ENCODE results near the gene DBNL.

DBNL gene

DNA sequence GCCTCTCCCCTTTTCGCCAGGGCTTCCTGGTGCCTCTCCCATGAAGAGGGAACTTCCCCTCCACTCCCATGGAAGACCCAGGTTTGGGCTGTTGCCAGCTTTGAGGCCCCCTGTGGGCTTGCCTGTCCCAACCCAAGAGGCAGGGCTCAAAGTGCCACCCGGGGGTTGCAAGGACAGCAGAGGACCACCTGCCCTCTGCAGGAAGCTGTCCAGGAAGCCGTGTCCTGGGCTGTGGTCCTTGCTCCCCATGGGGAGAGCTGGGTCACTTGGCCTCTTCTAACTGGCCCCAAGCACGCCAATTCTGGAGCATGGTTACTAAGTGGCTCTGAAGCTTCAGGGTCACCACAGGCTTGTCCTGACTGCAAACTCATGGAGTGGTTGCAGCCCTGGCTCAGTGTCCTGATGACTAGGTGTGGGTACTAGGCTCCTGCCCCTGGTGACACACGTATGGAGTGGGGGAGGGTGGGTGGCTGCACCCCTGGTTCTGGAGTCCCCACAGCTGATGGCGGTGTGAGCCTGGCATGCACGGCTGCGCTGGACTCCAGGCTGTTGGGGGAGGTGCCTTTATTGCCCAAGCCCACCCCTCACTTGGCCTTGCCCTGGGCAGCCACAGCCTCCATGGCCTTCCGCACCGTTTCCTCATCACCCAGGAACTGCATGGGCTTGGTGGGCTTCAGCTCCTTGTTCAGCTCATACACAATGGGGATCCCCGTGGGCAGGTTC, 17.8 kb downstream of the DBNL start:
- DNase-seq: no peak

DNA sequence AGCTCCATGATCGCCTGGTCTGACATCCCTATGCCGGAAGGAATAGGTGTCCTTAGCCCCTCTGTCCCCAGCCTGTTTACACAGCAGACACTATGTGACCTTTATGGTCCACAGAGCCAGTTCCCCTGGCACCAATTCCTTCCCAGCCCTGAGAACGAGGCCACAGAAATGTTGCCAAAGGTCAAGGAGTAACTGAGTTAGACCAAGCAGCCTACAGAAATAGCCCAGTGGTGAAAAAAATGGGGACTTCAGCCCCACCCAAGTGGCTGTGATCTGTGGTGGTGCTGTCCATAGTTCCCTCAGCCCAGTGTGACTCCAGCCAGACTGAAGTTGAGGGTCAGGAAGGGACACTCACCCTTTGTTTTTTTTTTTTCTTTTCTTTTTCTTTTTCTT, 18.4 kb downstream of the DBNL start:
- DNase-seq: peak; percentile 17

DNA sequence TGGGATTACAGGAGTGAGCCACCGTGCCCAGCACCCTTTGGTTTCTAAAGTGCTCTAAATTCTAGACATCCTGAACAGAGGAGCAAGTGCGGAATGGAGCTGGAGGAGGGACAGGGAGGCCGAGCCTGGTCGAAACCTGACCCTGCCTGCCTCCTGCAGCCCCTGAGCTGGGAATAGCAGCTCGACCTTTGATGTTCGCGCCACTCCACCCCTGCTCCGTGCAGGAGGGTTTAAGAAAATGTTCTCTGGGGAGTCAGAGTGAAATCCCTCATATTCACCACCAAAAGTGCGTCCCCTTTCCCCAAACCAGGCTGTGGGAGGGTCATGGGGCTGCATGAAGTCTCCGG, 19.0 kb downstream of the DBNL start:
- peak; percentile 13 for DNase-seq

DNA sequence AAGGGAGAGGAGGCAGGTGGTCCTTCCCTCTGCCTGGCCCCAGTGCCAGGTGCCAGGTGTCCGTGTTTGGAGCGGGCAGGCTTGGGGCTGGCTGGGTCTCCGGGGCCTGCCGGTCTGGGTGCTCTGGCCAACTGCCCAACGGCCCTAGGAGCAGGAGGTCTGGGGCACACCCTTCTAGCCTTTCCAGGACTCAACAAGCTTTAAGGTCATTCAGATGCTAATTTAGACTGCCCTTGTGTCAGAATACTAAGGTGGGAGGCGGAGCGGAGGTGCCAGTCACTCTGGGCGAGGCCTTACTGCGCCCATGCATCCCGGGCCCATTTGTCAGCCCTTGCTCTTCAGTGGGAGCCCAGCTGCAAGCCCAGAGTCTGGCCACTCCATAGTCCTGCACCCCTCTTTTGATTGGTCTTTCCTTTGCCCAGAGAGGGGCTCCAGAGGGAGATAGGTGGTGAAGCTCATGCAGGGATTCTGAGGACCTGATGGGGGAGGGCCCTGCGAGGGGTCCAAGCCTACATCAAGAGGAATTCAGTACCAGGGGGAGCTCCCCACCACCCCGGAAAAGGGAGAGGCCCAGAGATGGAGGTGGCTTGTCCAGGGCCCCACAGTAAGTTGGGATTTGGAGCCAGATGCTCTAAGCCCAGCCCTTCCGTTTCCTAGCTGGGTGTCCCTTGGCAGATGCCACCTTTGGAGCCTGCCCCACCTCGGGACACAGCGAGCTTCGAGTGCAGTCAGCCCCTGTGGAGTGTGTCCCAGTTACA, 19.6 kb downstream of the DBNL start:
- DNase-seq: peak; percentile 20

DNA sequence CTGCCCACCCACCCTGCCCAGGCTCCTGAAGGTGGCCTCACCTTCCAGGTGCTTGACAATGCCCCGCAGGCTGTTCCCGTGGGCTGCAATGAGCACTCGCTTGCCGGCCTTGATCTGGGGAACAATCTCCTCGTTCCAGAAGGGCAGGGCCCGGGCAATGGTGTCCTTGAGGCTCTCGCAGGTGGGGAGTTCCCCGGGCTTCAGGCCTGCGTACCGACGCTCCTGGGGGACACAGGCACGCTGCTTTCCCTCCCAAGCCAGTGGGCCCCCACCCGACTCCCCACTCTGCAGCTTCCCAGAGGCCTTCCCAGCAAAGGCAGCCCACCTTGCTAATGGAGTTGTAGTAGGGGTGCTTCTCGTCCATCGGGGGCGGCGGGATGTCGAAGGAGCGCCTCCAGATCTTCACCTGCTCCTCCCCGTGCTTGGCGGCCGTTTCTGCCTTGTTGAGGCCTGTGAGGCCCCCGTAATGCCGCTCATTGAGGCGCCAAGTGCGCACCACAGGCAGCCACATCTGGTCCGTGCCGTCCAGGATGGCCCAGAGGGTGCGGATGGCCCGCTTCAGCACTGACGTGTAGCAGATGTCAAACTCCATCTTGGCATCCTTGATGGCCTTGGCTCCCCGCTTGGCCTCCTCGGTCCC, 20.4 kb downstream of the DBNL start:
- DNase-seq: peak; percentile 23

DNA sequence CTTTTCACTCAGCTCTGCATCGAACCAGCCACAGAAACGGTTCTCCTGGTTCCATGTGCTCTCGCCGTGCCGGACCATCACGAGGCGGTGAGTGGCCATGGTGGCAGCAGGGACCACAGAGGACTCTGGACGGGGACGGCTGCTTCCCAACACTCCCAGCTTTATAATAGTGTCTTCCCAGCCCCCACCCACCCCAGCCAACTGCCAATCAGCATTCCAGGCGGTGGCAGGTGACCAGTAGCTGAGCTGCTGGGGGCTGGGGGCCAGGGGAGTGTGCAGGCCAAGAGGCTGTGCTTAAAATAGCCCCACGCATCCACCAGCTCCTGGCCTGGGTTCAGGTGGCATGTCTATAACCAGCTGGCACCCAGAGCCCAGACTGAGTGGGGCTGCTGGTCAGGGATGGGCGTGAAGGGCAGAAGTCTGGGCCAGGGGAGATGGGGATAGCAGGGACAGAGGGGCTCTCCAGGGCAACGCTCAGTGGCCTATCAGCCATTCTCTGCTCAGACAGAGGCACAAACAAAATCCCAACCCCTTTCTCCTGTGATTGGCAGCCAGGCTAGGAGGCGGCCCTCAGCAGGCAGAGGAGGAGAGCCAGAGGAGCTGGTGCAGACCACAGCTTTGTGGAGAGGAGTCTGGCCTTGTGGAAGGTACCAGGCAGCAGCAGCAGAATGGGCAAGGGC, 21.1 kb downstream of the DBNL start, which contains the start of gene PGAM2:
Gene PGAM2 (minus strand): TSS at position 137 of the 680 bp plus-strand sequence. CDS start 38 bp downstream, at position 99.
- peak; percentile 24 for DNase-seq

DNA sequence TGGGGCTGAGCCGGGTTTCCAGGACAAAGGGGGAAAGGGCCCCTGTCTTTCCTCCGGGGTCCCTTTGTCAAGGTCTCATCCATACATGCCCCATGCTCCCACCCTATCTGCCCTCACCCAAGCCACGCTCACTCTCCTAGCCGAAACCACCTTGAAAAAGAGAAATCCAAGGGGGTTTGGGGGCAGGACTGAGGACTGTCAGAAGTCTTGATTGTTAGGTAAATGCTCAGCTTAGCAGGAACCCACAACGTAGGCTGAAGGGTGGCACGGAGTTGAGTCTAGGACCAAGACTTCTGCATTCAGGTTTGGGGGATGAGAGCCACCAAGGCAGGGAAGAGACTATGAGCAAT, 21.6 kb downstream of the DBNL start:
- DNase-seq: no peak

DNA sequence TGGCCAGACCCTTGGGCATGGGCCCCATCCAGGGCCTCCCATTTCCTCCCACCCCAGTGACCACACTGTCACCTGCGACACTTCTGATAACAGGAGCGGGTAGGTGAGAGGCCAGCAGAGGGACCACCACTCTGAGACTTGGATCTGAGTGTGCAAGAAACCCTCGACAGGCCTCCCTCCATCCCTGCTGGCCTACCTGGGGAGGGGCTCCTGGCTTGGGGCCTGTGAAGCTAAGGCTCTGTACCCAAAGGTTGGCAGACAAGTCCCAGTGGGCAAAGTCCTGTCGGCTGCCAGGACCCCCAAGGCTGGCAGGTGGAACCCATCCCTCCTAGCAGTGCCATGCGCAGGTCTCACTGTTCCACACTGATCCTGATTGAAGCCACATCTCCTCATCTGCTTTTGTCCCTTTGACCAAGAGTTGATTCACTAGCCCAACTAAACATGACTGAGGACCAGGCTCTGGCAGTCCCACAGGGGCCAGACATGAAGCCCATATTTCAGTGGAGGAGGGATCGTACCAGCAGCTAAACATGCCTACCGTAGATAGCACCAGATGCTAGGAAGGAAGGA, 22.1 kb downstream of the DBNL start:
- DNase-seq: peak; percentile 23

DNA sequence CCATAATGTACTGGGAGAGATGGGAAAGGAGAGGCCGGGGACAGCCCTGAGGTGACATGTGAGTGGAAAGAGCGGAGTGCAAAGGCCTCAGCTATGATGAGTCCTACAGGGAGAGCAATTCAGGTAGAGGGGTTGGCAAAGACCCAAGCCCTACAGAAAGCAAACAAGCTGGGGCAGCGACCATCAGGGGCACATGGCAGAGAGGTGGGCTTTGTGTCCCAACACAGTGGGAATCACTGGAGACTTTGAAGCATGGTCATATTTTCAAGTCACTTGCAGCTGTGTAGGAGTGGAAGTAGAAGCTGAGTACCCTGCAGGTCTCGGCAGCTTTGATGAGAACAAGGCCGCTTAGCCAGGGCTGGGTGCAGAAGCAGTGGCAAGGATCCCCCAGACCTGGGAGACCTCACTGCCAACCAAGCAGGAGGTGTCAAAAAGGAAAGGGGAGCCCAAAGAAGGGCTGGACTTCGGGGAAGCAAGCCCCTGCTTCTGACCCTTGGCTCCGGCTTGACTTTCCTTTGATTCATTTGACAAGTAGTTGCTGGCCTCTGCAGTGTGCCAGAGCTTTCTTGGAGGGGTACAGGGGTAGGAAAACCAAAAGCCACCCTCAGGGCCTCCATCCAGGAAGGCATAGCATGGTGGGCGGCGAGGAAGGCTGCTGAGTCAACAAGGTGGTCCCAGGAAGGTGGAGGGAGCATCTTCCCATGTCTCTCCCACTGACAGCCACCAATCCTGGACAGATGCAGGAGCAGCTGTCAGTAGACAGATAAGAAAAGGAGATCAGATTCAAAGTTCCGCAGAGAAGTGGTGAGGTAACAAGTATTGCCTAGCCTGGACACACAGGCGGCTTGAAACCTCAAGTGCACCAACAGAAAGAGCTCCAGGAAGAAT, 22.8 kb downstream of the DBNL start:
- DNase-seq: peak; percentile 13

DNA sequence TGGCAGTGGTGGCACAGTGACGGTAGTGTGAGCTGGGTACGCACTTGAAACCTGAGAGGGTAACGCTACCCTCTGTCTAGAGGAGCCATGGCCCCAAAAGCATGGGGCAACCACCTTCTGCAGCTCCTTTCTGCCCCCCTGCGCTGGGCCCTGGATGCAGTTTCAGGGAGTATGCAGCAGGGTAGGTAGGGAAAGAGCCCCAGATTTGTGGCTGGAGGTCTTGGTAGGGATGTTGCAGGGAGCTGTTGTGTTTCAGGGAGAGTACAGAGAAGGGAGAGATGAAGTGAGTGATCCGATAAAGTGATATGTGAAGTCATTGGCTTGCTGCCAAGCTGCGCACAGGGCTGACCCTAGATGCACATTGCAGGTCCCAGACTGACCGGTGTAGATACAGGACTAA, 23.6 kb downstream of the DBNL start:
- DNase-seq: no peak

DNA sequence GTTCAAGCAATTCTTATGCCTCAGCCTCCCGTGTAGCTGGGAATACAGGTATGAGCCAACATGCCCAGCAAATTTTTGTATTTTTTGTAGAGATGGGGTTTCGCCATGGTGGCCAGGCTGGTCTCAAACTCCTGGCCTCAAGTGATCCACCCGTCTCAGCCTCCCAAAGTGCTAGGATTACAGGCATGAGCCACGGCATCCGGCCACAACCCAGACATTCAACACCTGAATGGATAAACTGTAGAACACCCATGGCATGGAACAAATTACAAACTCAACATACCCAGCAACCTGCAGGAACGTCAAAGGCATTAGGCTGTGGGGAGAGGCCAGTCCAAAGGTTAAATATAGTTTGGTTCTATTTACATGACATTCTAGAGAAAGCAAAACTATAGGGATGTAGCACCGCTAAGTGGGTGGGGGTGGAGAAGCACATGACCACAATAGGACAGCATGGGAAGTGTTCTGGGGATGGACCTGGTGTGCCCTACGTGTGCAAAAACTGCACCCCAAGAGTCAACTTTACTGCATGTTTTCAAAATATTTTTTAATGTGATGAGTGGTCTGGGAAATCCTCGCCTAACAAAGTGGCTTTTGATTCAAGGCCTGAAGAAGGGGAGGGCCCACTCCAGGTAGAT, 27.3 kb downstream of the DBNL start:
- no peak for DNase-seq

DNA sequence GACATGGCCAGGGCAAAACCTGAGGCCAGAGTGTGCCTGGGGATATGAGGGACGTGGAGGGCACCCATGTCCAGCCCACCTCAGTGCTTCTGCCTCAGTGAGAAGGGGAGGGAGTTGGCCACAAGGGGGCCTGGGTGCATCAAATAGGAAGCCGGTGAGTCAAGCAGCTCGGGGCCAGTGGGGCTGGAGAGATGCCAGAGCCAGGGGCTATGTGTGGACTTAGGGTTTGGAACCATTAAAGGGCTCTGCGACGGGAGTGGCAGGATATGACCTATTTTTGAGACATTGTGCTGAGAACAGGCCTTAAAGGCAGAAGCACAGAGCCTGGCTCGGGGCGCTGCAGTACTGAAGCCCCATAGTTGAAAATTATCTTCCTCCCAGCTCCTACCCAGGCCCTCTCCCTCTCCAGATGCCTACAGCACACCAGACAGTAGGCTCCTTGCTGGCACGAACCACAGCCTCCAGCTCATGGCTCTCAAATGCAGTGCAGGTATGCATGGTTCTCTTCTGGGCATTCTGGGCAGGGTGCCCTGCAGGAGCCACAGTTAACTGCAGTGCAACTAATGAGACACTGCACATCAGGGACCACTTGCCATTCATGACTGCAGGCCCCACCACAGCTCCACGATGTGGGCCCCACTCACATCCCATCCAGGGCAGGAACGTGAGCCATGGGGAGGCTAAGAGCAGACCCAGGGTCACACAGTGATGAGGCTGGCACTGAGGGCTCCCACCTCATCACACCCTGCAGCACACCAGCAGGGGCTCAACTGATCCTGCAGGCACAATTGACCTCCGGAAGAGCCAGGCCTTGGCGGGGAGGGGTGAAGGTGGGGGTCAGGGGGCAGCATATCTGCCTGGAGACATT, 28.1 kb downstream of the DBNL start:
- DNase-seq: no peak

DNA sequence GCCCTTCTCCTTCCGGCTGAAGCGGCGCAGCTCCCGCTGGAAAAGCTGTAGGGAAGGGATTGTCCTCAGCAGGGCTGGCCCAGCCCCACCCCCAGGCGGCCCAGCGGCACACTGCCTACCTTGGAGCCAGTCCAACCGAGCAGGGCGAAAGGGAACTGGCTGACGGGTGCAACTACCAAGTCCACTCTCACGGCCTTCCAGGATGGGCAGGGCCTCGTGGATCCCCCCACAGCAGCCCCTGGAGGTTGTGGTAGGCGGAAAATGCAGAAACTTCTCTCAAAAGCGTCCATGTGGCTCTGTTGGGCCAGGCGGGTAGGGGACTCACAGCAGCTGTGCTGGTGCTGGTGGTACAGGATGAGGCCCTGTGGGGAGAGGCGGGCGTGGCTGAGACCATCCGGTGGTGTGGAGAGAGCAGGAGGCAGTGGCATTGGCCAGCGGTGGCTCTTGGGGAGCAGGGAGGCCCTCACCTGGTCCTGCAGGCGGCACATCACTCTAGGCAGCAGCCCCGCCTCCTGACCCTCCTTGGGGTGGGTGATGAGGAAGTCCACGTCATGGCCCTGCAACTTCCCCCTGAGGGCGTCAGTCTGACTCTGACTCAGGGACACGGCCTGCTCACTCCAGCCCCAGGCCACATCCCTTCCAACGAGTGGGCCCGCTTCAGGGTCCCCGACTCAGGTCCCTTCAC, 29.3 kb downstream of the DBNL start:
- no peak for DNase-seq

DNA sequence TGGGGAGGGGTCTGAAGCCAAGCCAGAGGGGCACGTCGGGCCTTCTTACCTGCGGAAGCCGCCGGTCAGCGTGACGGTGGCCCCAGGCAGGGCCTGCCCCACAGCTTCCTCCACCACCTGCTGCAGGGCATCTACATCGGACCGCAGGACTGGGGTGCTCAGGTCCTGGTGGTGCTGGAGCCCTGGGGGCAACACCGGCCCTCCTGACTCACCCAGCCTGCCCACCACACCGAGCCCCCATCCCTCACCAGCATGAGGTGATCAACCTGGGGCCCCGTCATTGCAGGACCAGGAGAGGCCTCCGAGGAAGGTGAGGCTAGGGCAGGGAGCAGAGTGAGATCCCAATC, 29.8 kb downstream of the DBNL start:
- DNase-seq: peak; percentile 11

DNA sequence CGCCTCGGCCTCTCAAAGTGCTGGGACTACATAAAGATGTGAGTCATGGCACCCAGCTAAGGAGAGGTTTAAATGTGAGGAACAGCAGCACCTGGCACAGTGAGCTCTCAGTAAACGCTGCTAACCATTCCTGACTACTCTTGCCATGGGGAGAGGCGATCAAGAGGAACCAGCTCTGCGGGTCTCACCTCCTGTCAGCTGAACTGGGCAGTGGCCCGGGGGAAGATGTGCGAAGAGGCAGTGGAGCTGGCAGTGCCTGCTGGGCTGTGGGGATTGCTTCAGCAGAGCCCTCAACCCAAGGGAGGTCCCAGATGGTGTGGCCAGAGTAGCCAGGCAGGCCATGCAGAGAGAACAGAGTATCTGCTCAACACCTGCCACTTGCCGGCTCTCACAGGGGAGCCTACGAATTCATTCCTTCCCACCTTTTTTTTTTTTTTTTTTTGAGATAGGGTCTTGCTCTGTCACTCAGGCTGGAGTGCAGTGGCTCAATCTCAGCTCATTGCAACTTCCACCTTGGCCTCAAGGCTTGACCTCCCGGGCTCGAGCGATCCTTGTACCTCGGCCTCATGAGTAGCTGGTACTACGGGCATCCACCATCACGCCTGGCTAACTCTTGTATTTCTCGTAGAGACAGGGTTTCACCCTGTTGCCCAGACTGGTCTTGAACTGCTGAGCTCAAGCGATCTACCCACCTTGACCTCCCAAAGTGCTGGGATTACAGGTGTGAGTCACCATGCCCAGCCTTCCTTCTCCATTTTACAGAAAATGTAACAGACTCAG, 31.0 kb downstream of the DBNL start:
- peak; percentile 13 for DNase-seq

DNA sequence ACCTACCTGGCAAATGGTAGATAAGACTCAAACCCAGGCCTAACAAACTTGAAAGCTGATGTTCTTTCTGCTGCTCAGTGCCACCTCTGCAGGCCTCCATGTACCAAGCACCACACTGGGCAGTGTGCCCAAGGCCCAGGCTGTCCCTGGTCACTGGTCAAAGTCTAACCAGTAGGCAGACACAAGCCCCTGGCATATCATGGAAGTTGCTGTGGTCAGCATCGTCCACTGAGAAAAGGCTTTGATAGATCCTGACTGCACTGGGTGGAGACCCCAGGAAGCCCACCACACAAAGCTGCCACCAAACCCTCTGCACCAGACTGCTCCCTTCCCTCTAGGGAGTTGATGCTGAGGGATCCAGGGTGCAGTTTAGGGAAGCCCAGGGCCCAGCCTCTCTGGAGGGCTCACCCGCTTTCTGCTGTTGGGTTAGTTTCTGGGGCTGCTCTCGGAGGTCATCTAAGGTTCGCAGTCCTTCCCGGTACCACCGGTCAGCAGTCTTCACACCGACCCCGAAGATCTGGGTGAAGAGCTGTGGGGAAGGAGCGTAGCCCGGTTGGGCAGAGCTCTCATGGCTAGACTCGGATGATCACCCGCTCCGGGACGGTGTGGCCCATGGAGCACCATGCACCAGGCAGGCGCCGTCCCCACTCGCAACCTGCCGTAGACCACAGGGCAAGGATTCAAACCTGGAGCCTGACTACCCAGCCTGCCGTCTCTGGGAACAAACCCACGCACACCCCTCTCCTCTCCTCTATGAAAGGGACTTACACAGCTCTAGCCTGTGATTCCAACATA, 31.8 kb downstream of the DBNL start:
- DNase-seq: peak; percentile 14

DNA sequence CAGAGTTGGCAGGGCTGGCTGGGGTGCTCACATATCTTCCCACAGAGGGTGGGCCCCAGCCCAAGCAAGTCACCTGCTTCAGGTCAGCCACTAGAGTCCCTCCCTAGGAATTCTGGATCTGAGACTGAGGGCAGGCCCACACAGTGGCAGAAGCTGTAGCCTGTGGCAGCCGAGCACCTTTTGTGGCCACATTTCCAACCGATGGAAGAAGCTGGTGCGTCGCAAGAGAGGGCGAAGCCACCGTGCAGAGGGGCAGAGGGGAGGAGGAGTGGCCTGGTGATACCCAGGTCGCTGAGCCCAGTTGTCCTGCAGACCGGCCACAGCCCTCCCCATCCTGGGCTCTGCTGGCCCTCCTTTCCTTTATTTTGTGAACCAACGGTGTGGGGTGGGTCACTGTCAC, 32.6 kb downstream of the DBNL start:
- peak; percentile 15 for DNase-seq

DNA sequence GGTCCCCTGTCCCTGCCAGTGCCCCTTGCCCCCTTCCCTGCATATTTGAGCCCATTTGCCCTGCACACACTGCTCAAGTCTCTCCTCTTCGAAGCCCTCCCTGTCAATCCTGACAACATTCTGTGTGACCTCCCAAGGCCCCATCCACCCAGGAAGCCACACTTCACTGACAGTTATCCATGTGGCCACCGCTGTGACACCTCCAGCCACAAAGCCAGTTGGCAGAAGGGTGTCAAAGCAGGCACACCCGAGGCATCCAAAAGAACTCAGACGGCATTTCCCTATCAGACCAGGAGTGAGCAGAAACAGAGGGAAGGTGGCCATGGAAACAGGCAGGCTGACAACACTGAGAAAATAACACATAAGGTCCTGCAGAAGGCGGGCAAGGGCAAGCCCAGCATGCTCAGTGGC, 33.2 kb downstream of the DBNL start:
- peak; percentile 13 for DNase-seq
